ENCODE data around the gene KPNA6. TPM values are rescaled to one million over a fixed set of nuclear protein-coding genes. Genes with fewer than 3 reads are reported as not detected.
A peak's percentile ranks its signal among the peaks of the same experiment; 100 is the strongest.
"Not testable (repeated sequence)": the region's sequence is repeated elsewhere in the genome, so short reads cannot be mapped to it uniquely, and the experiment has no call there.

KPNA6 gene
- total RNA-seq, 1 experiment from 2014 or later, result 33.8 TPM

DNA sequence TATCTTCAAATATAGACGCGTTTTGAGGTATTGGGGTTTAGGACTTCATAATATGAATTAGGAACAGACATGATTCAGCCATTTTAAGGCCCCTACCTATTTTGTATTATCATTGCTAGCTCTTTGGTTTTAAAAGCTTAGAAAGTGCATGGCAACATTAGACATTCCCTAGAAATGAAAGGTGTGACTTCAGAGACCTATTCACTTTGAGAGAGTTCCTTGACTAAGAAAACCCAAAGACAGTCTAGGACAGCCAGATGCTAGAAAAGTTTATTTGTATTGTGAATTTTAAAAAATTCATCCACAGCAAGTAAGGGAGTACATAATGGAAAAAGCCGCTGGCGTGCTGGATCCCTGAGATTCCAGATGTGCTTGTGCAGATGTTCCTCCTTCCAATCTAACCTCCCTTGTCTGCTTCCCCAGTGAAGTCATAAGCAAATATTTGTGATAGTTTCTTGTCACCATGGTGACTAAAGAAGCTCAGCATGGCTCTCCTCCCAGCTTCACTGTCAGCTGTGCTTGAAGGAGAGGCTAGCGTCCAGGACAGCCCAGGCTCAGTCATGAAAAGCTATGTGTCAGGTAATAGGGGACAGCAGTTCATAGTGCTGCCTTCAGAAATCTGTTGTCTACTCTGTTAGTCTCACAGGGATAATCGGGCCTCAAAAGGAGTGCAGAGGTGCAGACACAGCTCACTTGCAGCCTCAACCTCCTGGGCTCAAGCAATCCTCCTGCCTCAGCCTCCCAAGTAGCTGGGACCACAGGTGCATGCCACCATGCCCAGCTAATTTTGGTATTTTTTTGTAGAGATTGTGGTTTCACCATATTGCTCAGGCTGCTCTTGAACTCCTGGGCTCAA is 34.8 kb downstream of the KPNA6 start:
- no peak for DNase-seq (ENCODE audit: low spot score)

DNA sequence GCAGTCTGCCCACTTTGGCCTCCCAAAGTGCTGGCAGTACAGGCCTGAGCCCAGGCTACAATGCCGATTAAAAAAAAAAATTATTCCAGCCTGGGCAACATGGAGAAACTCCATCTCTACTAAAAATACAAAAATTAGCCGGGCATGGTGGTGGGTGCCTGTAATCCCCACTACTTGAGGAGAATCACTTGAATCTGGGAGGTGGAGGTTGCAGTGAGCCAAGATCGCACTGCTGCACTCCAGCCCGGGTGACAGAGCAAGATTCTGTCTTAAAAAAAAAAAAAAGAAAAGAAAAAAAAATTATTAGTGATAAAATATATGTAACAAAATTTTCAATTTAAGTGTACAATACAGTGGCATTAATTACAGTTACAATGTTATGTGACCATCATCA is 35.4 kb downstream of the KPNA6 start:
- not testable (repeated sequence) for DNase-seq (ENCODE audit: low spot score)

DNA sequence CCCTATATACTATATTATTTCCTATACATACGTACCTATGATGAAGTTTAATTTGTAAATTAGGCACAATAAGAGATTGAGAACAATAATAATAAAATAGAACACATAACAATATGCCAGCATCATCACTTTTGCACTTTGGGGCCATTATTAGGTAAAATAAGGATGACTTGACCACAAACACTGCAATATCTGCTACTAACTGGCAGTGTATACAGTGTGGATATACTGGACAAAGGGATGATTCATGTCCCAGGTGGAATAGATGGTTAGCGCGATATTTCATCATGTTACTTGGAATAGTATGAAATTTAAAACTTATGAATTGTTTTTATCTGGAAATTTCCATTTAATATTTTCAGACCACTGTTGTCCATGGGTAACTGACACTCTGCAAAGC is 36.2 kb downstream of the KPNA6 start:
- no peak for DNase-seq (ENCODE audit: low spot score)

DNA sequence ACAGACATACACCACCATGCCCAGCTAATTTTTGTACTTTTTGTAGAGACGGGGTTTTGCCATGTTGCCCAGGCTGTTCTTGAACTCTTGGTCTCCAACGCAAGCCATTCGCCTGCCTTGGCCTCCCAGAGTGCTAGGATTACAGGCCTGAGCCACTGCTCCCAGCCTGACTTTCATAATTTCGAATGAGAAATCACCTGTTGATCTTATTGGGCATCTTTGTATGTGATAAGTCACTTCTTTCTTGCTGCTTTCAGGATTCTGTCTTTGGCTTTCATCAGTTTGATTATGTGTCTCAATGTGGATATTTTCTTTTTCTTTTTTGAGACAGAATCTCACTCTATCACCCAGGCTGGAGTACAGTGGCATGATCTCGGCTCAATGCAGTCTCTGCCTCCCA is 39.9 kb downstream of the KPNA6 start:
- not testable (repeated sequence) for DNase-seq (ENCODE audit: low spot score)

DNA sequence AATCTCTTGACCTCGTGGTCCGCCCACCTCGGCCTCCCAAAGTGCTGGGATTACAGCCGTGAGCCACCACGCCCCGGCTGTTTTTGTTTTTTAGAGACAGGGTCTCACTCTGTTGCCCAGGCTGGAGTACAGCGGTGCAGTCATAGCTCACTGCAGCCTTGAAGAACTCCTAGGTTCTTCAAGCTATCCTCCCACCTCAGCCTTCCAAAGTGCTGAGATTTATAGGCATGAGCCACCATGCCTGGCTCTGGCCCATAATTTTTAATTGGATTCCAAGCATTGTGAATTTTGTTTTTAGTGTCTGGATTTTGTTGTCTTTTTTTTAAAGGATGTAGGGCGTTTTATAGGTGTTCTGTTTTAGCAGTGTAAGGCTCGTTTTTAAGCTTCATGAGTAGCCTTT is 43.0 kb downstream of the KPNA6 start:
- no peak for DNase-seq (ENCODE audit: low spot score)

DNA sequence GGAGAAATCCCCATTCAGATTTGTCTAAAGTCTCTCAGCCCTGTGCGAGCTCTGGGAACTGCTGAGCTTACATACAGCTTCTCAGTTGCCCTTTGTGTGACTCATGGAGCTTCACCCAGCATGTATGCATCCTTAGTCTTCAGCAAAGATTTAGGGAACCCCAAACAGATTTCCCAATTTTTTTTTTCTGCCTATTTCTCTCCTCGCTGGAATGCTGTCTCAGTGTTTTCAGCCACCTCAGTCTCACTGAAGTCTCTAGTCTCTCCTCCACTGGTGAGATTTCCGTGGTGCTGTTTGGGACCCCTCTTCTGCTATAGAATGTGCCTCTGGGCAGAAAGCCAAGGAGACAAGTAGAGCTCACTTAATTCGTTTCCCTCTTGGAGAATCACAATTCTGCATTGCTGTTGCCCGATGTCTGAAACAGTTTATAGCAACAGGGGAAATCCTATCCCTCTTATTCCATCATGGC is 43.5 kb downstream of the KPNA6 start:
- DNase-seq (ENCODE audit: low spot score), result no peak

DNA sequence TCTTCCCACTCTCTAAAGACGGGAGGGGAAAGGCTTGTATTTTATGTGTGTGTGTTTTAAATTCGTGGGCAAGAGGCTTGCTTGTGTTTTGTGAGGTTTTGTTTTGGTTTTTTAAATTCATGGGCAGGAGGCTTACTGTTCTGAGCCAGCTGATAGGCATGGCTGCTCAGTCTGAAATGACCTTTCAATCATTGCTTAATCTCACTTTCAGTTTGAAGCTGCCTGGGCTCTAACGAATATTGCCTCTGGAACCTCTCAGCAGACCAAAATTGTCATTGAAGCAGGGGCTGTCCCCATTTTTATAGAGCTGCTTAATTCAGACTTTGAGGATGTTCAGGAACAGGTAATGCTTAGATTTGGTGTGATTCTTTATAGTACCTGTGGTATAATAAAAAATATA is 51.3 kb downstream of the KPNA6 start:
- DNase-seq (ENCODE audit: low spot score), result no peak

DNA sequence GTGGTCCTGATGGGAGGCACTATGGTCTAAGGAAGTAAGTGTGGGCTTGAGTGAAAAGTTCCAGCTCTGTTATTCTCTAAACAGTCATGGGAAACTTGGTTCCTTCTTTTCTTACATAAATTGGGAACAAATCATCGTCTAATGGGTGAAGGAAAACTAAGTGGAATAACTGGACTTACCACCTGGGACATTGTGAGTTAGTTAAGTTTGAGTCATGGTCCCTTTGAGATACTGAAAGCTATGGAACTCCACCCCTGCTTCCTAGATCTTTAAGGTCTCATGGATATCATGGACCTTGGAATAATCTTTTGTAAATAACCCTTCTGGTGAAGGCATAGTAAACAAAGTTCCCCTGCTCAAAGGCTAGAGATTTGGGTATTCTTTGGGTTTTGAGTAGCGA is 55.5 kb downstream of the KPNA6 start:
- DNase-seq (ENCODE audit: low spot score), result no peak

DNA sequence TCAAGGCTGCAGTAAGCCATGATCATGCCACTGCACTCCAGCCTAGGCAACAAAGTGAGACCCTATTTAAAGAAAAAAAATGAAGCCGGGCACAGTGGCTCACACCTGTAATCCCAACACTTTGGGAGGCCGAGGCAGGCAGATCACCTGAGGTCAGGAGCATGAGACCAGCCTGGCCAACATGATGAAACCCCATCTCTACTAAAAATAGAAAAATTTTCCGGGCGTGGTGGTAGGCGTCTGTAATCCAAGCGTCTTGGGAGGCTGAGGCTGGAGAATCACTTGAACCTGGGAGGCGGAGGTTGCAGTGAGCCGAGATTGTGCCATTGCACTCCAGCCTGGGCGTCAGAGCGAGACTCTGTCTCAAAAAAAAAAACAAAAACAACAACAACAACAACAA is 57.8 kb downstream of the KPNA6 start:
- not testable (repeated sequence) for DNase-seq (ENCODE audit: low spot score)

DNA sequence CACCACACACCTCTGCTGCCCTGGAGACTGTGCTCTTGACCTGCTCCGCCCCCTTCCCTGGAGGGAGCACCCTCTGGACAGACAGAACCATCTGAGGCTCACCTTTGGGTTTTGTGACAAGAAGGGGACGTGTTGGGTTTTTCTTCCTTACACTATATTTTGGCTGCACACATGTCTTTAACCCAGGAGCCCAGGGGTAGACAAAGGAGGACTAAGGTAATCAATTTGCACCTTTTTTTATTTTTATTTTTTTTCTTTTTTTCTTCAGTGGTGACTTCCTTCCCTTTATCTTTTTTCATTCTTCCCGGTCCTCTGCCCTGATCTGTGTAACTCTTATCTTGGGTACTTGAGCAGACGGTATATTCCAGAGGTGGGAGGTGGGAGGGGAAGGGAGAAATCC is 63.1 kb downstream of the KPNA6 start:
- DNase-seq (ENCODE audit: low spot score), result no peak

DNA sequence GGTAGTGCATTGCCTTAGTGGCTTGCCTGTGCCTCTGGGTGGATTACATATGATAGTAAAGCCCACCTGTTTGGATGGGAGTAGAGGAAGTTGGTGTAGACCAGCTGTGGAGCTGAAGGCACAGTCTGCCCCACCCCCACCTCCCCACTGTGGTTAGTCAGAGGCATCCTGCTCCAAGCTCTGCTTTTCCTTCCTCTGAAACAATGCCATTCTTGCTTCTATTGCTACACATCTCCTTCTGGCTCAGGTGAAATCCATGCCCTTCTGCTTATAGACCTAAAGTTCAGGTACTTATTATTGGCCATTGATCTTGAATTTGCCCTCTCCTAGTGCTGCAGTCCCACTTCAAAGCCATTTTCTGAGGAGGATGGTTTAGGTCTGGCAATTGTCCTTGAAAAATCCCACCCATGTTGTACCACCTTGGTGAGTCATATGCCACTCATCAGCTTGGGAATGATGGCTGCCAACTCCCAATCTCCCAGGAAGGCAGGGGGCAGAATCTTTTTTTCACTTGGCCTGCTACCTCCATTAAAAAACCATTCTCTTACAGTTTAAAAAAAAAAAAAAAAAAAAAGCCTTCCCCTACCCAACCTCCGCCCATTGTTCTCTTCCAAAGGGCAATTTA is 64.9 kb downstream of the KPNA6 start:
- no peak for DNase-seq (ENCODE audit: low spot score)

DNA sequence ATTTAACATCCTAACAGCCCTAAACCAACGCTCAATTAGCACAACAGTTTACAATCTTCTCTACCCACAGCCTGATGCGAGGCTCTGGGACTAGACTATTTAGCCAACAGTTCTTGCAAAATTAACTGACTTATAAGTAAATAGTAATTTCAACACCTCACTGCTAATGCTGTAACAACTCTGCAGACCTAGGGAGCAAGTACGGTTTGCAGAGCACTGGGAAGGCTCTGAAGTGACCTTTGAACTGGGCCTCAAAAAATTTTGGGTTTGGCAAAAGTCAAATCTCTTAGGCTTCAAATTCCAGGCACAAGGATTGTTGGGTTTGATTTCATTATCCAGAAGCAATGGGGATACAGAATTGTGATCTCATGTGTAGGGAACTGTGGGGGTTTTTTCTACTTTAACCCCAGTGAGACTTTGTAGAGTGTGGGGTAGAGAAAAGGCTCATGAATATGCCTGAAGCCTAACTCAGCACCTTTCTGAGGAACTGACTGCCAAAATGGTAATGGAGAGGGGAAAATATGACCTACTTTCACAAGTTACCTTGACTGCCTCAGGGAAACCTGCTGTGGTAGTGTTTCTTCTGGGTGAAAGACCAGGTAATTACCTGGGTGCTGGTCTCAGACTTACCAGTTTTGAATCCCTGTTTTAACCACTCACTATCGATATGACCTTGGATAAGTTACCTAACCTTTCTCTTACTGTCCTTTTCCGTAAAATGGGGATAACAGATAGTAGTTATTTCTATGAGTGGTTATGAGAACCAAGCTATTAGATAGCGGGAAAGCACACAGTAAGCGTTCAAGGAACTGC is 70.7 kb downstream of the KPNA6 start:
- no peak for DNase-seq (ENCODE audit: low spot score)

DNA sequence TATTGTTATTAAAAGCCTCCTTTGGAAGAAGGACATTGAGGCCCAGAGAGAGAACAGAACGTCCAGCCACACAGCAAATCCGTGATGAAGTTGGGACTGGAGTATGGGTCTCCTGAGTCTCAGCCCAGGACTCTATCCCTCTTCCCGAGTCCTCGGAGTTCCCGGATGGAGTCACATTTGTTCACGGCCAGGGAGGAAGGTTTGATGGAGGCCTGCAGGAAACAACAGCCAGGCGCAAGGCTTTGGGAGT is 71.3 kb downstream of the KPNA6 start:
- DNase-seq (ENCODE audit: low spot score), result no peak

DNA sequence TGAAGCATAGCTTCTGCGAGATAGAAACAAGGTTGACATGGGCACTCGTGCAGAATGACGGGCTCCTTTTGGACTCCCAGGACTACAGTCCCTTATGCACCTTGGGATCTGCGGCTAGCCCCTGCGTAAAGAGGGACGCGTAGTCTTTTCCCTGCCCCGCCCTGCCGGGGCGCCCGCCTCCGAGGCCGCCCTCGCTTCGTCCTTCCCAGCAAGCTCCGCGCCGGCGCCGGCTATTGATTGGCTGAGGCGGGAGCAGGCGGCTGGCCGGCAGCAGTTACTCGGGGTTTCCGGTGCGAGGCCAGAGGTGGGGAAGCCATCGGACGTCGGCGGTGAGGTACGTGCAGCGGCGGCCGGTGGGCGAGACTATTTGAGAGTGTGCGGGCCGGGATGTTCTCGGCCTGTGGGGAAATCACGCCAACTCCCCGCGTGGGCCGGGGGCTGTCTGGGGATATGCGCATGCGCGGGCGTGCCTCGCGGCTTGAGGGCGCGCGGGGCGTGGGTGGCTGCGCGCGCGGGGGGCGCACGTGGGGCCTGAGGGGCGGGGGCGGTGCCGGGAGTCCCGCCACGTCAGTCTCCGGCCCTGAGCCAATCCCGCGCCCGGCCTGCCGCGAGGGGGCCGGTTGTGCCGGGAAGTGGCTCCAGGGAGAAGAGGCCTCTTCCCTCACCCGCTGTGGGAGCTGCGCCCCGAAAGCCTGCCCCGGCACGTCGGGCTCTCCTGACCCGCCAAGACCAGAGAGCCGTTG is 71.8 kb downstream of the KPNA6 start, which contains the start of gene TXLNA:
TXLNA (plus strand) TSS at position 233 of the 743 bp plus-strand sequence. CDS start 671 bp downstream, outside the sequence.
- DNase-seq (ENCODE audit: low spot score), result peak; percentile 83

DNA sequence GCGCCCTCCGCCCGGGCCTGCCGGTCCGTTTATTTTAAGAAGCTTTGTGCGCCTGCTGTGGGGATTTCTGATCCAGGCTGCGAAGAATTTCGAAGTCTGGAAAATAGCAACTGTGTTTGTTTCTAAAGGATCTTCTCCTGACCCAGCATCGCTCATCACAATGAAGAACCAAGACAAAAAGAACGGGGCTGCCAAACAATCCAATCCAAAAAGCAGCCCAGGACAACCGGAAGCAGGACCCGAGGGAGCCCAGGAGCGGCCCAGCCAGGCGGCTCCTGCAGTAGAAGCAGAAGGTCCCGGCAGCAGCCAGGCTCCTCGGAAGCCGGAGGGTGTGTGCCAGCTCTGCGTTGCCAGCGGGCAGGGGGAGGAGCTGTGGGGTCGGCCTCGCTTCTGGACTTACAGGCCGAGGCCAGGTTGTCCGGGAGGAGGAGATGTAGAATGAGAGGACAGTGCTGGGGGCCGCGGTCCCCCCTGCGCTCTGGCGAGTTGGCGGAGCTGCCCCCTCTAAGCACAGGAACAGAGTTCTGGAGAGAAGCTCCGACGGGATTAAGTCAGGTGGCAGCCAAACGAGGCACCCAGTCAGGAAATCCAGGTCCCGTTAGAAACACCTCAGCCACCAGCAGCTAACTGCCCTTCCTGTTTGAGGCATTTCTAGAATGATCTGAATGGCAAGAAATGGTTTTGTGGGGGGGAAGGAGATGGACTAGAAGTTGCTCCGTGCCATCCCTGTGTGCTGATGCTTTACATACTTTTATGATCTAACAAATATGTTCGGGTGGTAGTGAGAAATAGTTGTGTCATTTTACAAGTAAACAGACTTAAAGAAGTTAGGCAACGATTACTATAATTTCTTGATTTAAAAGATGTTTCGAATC is 72.6 kb downstream of the KPNA6 start:
- no peak for DNase-seq (ENCODE audit: low spot score)

DNA sequence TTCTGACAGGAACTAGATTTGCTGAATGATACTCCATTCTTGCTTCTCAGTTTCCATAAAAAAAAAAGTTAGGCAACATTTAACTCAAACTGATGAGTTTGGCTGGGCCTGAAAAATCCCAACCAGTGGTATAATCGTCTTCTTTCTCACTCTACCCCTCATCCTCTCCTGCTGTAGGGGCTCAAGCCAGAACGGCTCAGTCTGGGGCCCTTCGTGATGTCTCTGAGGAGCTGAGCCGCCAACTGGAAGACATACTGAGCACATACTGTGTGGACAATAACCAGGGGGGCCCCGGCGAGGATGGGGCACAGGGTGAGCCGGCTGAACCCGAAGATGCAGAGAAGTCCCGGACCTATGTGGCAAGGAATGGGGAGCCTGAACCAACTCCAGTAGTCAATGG is 73.2 kb downstream of the KPNA6 start:
- DNase-seq (ENCODE audit: low spot score), result no peak

DNA sequence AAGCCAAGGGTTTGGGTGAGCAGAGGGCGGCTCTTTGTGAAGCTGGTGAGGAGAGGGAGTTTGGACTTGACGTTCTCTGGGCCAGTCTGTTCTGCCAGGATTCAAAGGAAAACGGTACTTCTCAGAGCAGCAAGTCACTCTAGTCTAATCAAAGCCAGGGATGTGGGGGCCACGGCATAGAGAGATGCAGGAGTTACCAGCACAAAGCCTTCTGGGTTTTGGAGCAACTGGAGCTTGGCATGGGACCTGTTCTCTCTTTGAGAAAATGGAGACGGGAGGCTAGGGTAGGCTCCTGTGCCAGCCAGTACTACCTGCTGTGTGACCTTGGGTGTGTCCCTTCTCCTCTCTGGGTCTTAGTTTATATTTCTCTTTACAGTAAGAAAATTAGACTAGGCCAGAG is 73.7 kb downstream of the KPNA6 start:
- DNase-seq (ENCODE audit: low spot score), result no peak

DNA sequence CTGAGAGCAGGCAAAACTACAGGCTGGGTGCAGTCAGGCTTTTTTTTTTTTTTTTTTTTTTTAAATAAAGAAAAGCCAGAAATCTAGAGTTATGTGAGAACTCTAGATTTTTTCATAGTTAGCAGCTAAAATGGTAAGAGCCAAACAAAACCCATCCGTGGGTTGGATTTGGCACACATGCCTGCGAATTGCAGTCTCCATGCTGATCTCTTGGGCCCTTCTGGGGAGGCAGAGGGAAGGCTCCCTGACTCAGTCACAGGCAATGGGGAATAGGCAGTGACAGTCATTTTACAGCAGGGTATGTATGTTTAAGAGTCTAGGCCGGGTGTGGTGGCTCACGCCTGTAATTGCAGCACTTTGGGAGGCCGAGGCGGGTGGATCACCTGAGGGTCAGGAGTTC is 74.2 kb downstream of the KPNA6 start:
- DNase-seq (ENCODE audit: low spot score), result no peak

DNA sequence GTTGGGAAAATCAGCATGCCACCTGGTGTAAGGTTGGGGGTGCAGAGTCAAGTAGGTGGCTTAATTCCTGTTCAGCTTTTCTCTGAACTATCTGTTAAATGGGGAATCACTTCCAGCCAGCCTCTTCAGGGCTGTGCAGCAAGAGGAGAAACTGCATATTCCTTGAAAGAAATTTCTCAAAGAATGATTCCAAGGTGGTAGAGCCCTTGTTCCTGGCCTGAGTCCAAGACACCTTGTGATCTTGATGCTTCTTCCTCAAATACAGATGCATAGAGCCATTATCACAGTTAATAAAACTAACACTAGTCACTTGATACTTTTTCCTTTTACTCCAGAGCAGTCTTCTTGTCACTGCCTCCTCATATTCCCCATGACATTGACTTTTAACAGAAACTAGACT is 76.8 kb downstream of the KPNA6 start:
- no peak for DNase-seq (ENCODE audit: low spot score)

DNA sequence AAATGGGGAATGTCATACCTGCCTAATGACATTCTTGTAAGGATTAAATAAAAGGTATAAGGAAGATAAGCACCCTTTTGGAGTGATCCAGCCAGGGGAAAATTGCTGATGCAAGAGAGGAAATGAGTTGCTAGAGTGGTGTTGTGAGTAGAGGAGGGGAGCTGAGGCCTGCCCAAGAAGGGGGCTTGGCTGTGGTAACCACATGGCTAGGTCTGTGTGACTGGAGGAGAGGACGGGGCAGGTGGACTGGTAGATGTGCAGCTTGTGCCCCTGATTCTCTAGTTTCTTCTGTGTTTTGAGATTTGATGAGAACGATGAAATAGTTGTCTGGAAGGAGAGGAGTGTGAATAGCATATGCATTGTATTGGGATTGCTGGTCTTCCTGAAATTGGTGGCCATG is 78.2 kb downstream of the KPNA6 start:
- DNase-seq (ENCODE audit: low spot score), result no peak

DNA sequence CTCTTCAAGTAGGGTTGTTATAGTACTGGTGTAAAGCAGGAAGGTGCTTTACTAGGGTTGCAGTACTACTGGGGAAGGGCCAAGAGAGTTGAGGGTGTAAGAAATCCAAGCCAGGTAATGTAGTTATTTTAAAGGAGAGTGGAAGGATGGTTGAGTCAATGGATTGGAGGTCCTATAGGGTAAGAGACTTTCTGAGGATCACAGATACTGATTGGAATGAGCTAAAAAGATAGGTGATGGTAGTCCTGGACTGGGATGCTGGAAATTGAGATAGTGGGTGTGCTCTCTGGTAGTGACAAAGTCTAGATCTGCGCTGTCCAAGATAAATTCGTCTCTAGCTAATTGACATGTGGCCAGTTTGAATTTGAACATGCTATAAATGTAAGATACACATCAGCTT is 78.6 kb downstream of the KPNA6 start:
- no peak for DNase-seq (ENCODE audit: low spot score)
